Measurements from ENCODE around the gene AMPH.
"Not testable (repeated sequence)": the region's sequence is repeated elsewhere in the genome, so short reads cannot be mapped to it uniquely, and the experiment has no call there.

Gene AMPH

DNA sequence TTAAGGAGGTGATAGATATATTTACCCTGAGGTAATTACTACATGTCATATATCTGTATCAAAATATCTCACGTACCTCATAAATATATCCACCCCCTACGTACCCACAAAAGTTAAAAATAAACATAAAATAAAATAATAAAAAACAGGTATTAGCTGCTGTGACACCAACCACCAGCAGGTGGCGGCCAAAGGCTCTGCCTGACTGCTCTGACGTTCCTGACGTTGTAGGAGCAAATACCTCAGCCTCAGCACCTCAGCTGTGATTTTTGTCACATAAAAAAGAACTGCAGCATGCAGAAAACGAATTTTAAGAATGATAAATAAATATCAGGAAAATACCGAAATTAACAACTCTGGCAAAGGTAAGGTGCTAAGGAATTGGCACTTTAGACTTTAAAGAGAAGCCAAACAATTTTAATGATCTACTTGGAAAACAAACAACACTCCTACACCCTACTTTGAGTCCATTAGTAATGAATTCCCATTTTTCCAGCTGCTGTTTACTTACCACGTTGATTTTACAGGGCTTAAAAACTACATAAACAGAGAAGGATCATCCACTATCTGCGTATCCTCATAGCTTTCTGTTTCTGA is 232.3 kb downstream of the AMPH start:
- peak in 1 of 2 experiments; percentile 9 for DNase-seq (ENCODE audit: low read depth in 2 of 2)

DNA sequence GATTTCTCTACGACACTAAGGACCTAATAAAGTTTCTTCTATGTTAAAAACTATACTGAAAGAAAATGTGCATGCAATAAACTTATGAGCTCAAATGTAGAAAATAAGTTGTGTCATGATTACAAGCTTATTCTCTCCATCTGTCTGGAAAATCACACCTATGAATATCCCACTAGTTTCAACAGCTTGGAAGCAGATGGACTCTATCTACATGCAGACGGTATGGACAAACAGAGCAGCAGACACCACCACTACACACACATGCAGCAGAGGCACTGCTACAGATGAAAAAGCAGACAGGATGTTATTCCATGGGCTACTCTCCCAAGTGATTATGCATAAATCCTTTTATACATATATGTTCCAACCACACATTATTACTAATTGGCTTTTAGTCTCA is 234.3 kb downstream of the AMPH start:
- DNase-seq (ENCODE audit: low read depth in 2 of 2): no peak

- not testable (repeated sequence) for DNase-seq (ENCODE audit: low read depth in 2 of 2)
Observed at GRCh38 chr7:38395921-38396552, 235.1 kb downstream of the AMPH start.

DNA sequence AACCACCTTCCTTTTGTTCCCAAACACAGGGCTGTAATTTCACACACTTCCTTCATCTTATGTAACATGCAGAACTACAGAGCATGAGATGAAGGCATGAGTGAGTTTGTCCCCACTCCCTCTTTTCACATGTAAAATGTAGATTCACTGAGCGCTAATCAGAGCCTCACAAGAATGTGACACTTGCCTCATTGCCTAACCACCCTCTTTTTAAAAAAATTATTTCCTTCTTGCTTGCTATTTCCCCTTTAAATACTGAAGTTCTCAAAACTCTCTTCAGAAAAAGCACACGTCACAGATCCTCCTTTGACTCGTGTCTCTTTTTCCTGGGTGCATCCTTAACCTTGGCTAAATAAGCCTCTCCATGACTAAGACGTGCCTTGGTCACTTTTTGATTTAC is 236.5 kb downstream of the AMPH start:
- DNase-seq (ENCODE audit: low read depth in 2 of 2): no peak

DNA sequence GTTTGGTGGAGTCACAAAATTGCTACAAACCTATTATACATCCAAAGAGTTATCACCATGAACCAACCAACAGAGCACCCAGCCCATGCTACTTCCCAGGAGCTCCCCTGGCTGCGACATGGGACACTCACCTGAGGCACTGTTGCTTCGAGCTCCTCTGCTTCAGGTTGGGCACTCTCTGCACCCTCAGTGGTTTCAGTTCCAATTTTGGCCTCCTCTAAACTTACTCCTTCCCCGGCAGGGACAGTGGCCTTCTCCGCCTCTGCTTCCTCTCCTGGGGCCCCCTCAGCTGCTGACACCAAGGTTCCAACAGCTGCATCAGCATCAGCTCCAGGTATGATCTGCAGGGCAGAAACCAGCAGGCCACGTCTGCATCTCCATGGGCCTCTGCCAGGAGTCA is 237.3 kb downstream of the AMPH start:
- DNase-seq (ENCODE audit: low read depth in 2 of 2): no peak

- DNase-seq (ENCODE audit: low read depth in 2 of 2): no peak
Observed at GRCh38 chr7:38391751-38392150, 239.4 kb downstream of the AMPH start.

- DNase-seq (ENCODE audit: low read depth in 2 of 2): no peak
Observed at GRCh38 chr7:38385682-38386081, 245.5 kb downstream of the AMPH start.

DNA sequence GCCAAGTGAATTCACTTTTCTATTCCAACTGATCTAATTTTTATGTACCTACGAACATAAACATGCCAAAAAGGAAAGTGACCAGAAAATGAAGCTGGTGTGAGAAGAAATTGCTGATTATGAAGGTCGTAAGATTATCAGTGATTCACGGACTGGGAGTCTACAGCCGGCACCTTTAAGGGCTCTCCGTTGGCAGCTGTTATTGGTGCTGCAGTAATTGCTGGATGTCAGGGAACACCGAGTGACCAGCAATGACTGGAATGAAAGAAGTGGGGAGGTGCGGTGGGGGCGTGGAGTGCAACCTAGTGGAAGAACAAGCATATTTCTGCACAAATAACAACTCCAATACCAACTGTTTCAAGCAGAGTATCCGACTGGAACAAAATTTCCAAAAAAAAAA is 247.9 kb downstream of the AMPH start:
- DNase-seq (ENCODE audit: low read depth in 2 of 2): no peak

GRCh38 chr7:38382684-38383083 is 248.5 kb downstream of the AMPH start:
- no peak for DNase-seq (ENCODE audit: low read depth in 2 of 2)

DNA sequence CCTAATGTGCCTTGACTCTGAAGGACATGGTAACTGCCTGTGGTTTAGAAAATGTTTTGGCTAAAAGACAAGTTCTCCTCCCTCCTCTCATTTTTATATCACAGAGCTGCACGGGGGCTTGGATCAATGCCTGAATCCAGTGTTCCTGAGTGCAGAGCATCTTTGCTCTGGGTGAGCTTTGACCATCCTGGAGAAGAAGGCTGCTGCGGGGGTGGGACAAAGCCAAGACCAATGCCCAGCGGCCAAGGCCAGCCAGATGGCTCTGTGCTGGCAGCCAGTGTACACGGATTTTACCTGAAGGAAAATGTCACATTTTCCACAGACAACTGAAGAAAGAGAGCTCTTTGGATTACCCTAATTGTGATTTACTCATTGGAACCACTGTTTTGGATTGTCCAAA is 255.7 kb downstream of the AMPH start:
- DNase-seq (ENCODE audit: low read depth in 2 of 2): no peak

DNA sequence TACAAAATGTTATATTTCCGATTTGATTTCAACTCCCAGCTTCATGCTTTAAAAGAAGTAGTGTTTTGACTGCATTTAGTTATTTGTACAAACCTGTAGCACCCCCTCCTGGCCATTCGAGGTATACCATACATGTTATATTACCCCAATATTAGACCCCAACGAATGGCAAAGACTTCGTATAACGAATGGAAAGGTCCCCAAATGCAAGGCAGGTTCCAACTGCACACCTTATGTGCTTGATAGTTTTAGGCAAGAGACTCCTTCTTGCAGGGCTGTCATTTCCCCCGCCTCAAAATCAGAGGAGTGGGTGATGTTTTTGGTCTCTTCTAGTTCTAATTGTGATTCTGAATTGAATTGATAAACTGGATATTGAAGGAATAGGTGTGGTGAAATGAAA is 256.7 kb downstream of the AMPH start:
- no peak for DNase-seq (ENCODE audit: low read depth in 2 of 2)

GRCh38 chr7:38373155-38373554 is 258.0 kb downstream of the AMPH start:
- no peak for DNase-seq (ENCODE audit: low read depth in 2 of 2)

- DNase-seq (ENCODE audit: low read depth in 2 of 2): no peak
Observed at GRCh38 chr7:38372290-38372689, 258.9 kb downstream of the AMPH start.

DNA sequence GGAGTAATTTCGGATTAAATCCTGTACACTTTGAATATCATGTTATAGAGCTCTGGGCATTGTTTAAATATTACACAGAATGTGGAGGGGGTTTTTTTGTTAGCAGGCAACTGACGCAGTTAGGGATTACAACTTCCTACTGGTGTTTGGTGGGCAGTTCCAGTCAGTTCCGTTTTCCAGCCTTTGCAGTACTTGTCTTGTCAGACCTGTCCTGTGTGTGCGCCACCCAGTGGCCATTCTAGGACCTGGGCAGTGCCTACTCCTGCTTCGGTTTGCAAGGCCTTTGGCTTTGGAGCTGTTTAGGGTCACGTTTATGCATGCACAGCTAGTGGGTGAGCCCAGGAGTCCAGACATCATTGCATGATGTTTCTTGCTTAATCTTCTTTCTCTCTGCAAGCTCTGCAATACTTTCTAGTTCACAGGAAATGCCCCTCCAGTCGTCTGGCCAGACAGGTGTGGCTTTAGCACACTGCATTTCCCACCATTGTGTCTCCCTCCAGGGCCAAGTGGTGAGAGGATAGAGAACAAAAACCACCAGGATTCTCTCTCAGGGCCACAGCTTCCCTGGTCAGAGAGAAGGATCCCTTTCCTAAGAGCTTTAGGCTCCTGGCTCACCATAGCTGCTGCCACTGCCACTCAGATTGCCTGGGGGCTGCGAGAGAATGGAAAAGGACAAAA is 261.2 kb downstream of the AMPH start:
- DNase-seq (ENCODE audit: low read depth in 2 of 2): peak; percentile 41 to 46

DNA sequence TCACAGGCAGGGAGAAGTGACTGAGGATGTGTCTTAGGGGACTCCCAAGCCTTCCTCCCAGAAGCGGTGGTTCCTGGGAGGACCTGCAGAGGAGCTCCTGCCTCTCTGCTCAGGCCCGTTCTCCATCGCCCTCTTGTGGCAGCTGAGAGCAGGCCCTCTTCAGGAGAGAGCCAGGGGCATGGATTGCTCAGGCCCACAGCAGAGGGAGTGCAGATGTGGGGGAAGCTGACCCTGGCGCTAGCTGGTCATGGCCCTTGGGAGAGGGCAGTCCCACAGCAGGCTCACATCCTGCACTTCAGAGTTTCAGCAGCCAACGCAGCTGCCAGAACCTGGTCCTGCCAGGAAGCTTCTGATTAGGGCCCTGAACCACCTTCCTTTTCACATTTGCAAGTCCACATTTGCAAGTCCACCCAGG is 263.0 kb downstream of the AMPH start:
- DNase-seq (ENCODE audit: low read depth in 2 of 2): peak; percentile 19 to 22

- DNase-seq (ENCODE audit: low read depth in 2 of 2): no peak
Observed at GRCh38 chr7:38367301-38367890, 263.8 kb downstream of the AMPH start.

GRCh38 chr7:38363379-38363778 is 267.8 kb downstream of the AMPH start:
- DNase-seq (ENCODE audit: low read depth in 2 of 2): not testable (repeated sequence)

- DNase-seq (ENCODE audit: low read depth in 2 of 2): not testable (repeated sequence)
Observed at GRCh38 chr7:38362611-38363237, 268.4 kb downstream of the AMPH start.

DNA sequence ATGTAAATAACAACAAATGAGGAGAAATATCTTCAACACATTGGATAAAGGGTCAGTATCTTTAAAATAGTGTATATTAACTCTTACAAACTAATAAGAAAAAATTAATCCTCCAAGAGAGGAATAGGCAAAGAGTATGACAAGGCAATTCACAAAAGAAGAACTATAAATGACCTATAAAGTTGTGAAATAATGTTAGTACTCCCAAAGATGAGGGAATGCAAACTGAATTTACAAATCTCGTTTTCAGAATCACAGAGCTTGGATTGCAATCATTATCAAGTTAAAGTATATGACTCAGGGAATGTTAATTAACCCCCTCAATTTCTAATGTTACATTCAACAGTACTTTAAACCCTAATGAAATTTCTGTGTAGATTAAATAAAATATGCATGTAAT is 270.4 kb downstream of the AMPH start:
- DNase-seq (ENCODE audit: low read depth in 2 of 2): no peak

GRCh38 chr7:38359071-38359601 is 272.0 kb downstream of the AMPH start:
- DNase-seq (ENCODE audit: low read depth in 2 of 2): not testable (repeated sequence)

DNA sequence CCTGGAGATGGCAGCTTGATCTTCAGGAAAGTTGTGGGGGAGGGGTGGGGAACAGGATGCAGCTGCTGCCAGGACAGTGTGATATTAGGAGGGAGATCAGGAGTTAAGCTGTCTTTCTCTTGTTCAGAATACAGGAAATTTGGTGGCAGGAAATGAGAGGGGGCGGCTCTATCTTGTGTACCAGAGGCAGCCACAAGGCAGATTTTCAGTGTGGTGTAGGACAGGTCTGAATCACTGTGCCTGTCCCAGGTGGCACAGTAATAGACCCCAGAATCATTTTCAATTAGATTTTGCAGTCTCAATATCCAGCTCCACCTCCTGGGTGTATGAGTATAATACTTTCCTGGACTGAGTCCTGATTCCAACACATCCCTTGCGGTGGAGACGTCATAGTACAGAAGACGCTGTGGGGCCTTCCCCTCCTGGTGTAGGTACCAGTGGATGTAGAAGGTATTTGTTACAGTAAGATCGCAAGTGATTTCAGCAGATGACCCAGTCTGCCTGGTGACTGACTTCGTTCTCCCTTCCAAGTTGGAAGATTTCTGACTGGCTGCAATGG is 272.8 kb downstream of the AMPH start:
- DNase-seq (ENCODE audit: low read depth in 2 of 2): not testable (repeated sequence)
